ENCODE results near the gene CAP2.
"Not testable (repeated sequence)": the region's sequence is repeated elsewhere in the genome, so short reads cannot be mapped to it uniquely, and the experiment has no call there.

The CAP2 gene

GRCh38 chr6:17506531-17506930, 113.1 kb downstream of the CAP2 start:
- DNase-seq, result no peak

DNA sequence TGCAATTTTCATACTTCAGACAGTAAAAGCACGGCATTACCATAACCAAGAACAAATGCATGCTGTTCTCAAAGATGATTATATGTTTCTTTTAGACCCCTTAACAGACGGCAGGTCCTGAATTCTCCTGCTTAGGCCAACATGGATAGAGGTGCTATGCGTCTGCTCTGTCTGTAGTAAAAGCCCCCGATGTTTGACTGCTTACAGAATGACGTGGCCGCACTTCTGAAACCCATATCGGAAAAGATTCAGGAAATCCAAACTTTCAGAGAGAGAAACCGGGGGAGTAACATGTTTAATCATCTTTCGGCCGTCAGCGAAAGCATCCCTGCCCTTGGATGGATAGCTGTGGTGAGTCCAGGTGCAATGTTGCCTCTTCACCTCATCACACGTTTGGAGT, 113.6 kb downstream of the CAP2 start:
- no peak for DNase-seq

DNA sequence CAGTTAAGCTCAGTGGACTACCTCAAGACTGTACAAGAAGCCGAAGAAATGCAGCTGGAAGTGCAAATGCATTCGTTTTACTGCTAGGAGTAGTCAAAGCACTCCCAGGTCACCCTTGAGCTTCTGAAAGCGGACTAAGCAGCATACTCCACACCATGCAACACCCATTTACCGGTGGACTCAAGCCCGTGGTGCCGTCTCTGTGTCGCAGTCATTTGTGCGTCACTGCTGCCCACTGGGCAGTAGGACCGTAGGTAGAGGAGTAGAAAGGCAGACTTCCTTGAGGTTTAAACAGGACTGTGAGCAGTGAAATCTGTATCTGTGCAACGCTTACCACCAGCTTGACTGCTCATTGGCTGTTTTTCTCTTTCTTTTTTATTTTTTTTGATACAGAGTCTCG, 117.7 kb downstream of the CAP2 start:
- DNase-seq, result no peak

- no peak for DNase-seq
Observed at GRCh38 chr6:17511580-17511979, 118.2 kb downstream of the CAP2 start.

GRCh38 chr6:17519120-17519519, 125.7 kb downstream of the CAP2 start:
- DNase-seq, result no peak

GRCh38 chr6:17525637-17526036, 132.2 kb downstream of the CAP2 start:
- DNase-seq, result no peak

DNA sequence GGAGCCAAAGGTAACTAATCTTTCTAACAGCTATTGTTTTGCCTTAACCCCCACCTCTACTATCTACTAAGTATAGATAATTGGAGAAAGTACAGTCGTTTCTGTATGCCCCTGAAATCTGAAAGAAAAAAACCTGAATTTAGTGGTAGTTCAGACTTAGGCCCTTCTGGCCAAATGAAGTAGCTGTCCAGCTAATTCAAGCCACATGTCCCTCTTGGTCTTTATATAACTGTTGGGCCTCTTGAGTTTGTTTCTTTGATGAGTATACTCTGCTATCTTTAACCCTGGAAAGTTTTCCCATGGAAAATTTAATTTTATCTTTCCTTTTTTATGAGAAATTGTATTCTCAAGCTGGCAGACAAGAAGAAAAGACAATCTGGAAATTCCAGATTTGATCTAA, 133.7 kb downstream of the CAP2 start:
- no peak for DNase-seq

GRCh38 chr6:17530321-17530835, 137.0 kb downstream of the CAP2 start:
- DNase-seq, result no peak

- no peak for DNase-seq
Observed at GRCh38 chr6:17536586-17536985, 143.2 kb downstream of the CAP2 start.

DNA sequence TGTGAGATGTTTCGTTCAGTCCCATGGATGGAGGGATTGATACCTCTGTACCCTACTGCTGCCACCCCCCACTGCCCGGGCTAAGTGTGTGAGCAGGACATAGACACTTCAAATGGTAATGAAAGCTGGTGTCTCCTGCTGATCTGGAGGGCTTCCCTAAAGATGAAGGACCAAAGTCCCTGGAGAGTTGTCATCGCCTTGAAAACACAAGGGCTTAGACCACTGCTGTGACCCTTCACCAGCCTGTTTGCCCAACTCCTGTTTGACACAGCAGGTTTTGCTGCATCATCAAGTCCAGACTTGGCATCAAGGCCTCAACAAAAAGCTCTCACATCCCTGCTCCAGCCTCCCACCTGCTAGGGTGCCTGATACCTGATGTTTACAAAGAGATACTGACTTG, 148.8 kb downstream of the CAP2 start:
- DNase-seq, result no peak

GRCh38 chr6:17545681-17546080, 152.3 kb downstream of the CAP2 start:
- not testable (repeated sequence) for DNase-seq

GRCh38 chr6:17551383-17551958, 158.1 kb downstream of the CAP2 start:
- no peak for DNase-seq

DNA sequence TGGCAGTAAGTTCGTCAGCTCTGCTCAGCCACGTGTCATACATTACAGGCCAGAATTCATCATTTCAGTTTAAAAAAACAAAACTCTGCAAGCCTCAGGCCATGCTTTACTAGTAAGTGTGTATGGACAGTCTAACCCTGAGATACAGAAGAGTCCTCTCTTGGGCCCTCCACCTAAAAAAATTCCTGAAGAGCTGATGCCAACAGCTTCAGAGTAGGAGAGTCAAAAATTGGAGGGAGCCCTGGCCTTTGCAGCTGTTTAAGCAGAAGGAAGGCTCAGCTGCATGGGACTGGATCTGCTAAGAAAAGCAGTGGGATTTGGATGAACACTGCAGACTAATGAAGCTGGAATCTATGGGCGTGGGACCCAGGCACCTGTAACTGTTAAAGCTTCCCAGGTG, 159.5 kb downstream of the CAP2 start:
- DNase-seq, result no peak

DNA sequence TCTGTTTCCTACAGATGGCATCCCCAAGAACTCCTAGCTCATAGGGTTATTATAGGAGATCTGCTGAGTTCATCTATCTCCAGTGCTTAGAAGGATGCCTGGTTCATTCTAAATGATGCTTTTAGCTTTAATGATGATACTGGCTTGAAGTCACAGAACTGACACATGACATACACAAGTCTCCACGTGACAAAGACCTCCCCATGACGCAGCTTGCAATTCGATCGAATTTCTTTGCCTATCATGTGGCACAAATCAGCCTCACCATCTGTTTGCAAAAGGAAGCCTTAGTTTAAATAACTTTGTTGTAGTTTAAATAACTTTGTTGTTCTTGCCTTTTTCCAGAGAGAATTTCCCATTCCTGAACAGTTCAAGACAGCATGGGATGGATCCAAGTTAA, 162.6 kb downstream of the CAP2 start:
- no peak for DNase-seq

DNA sequence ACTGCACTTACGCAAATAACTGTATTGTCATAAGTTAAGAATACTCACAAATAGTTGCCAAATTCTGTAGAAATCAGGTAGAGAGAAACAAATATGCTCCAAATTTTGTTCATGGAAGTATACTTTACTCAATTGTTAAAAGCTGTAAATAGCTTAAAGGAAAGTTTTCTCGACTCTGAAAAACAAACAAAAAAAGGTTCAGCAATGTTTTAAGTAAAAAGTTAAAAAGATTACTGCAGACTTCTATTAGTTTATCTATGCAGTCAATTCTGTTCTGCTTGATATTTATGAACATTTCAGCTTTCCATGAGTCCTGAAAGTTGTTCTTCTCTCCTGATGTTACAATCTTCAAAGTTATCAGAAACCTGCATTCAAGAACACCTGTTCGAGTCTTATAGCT, 169.2 kb downstream of the CAP2 start:
- DNase-seq, result no peak

- DNase-seq, result no peak
Observed at GRCh38 chr6:17565399-17565798, 172.0 kb downstream of the CAP2 start.

GRCh38 chr6:17574866-17575560, 181.6 kb downstream of the CAP2 start:
- DNase-seq, result no peak

GRCh38 chr6:17577059-17577458, 183.7 kb downstream of the CAP2 start:
- no peak for DNase-seq

DNA sequence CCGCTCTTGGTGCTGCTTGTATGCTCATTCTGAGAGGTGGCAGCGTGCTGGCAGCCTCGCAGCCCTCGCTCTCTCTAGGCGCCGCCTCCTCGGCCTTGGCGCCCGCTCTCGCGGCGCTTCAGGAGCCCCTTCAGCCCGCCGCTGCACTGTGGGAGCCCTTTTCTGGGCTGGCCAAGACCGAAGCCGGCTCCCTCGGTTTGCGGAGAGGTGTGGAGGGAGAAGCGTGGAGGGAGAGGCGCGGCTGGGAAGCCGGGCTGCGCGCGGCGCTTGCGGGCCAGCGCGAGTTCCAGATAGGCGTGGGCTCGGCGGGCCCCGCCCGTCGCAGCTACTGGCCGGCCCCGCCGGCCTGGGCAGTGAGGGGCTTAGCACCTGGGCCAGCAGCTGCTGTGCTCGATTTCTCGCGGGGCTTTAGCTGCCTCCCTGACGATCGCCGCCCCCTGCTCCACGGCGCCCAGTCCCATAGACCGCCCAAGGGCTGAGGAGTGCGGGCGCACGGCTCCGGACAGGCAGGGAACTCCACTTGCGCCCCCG, 187.2 kb downstream of the CAP2 start:
- DNase-seq, result peak; percentile 8

- DNase-seq, result not testable (repeated sequence)
Observed at GRCh38 chr6:17581282-17581681, 187.9 kb downstream of the CAP2 start.

- peak; percentile 73 for DNase-seq
Observed at GRCh38 chr6:17583811-17584210, 190.4 kb downstream of the CAP2 start.

GRCh38 chr6:17584241-17584803, 190.9 kb downstream of the CAP2 start:
- DNase-seq, result peak; percentile 51

- peak; percentile 29 for DNase-seq
Observed at GRCh38 chr6:17585766-17586490, 192.5 kb downstream of the CAP2 start.

All from inflammatory macrophage treated with lipopolysaccharide for 4 hours (primary cell).